ENCODE data around the gene ABCC2. TPM values are rescaled to one million over a fixed set of nuclear protein-coding genes. Genes with fewer than 3 reads are reported as not detected.
"Not testable (repeated sequence)": the region's sequence is repeated elsewhere in the genome, so short reads cannot be mapped to it uniquely, and the experiment has no call there.

Gene ABCC2
- total RNA-seq: 6.1 and 7.0 TPM in 2 replicates
- 2.4 TPM for total RNA-seq (2013)
- 4.2 and 6.9 TPM in 2 replicates for polyA plus RNA-seq
- 1.0 and 4.1 TPM in 2 replicates for polyA minus RNA-seq

- Histone ChIP-seq H3K27ac (ENCODE audit: low read length in 2 of 2) (no peak within 1 kb of the TSS), H3K79me2 (ENCODE audit: control insufficient read depth, insufficient read depth, low read length) (no peaks in the 10 kb centered on the region), H3K4me3 (ENCODE audit: control extremely low read depth in 1 of 5, extremely low read depth in 1 of 5, insufficient read depth in 1 of 5, low read depth in 2 of 5, low read length in 4 of 5) (no peak within 1 kb of the TSS), H3K4me2 (replicated peaks; ENCODE audit: low read depth, low read length, poor library complexity, severe bottlenecking) (no peak within 1 kb of the TSS), H2AFZ (ENCODE audit: insufficient read depth, low read depth, low read length, poor library complexity, severe bottlenecking) (no peak within 1 kb of the TSS), H4K20me1 (ENCODE audit: control insufficient read depth, insufficient read depth, low read length, poor library complexity, severe bottlenecking) (no peaks in the 10 kb centered on the region), H3K27me3 (replicated peaks in 1 of 4; ENCODE audit: control extremely low read depth in 1 of 4, control insufficient read depth in 3 of 4, insufficient read depth in 4 of 4, low read length in 3 of 4) (no peaks in the 10 kb centered on the region), H3K4me1 (ENCODE audit: control insufficient read depth in 2 of 2, insufficient read depth in 2 of 2, low read length in 2 of 2) (peaks cover 8 to 13% of the 10 kb centered on the region in 2 donors), H3K36me3 (replicated peaks in 1 of 2; ENCODE audit: control extremely low read depth in 1 of 2, control insufficient read depth in 1 of 2, extremely low read depth in 1 of 2, insufficient read depth in 2 of 2, low read length in 1 of 2) (peaks cover 0 to 1% of the 10 kb centered on the region in 2 experiments), H3K9ac (ENCODE audit: low read length) (no peak within 1 kb of the TSS), H3K9me3 (ENCODE audit: control extremely low read depth in 1 of 3, control insufficient read depth in 2 of 3, insufficient read depth in 1 of 3, low read length in 2 of 3) (no peaks in the 10 kb centered on the region)
- no peak for DNase-seq
- TF ChIP-seq, protein P1, sequence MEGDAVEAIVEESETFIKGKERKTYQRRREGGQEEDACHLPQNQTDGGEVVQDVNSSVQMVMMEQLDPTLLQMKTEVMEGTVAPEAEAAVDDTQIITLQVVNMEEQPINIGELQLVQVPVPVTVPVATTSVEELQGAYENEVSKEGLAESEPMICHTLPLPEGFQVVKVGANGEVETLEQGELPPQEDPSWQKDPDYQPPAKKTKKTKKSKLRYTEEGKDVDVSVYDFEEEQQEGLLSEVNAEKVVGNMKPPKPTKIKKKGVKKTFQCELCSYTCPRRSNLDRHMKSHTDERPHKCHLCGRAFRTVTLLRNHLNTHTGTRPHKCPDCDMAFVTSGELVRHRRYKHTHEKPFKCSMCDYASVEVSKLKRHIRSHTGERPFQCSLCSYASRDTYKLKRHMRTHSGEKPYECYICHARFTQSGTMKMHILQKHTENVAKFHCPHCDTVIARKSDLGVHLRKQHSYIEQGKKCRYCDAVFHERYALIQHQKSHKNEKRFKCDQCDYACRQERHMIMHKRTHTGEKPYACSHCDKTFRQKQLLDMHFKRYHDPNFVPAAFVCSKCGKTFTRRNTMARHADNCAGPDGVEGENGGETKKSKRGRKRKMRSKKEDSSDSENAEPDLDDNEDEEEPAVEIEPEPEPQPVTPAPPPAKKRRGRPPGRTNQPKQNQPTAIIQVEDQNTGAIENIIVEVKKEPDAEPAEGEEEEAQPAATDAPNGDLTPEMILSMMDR (IDR thresholded peaks at IDR 0.05): no peak
- CTCF ChIA-PET: no interaction called here
- intact Hi-C loops (cut with micrococcal nuclease): no loop called here
- Mint-ChIP-seq H3K27me3 (no peaks in the 10 kb centered on the region), H3K4me3 (no peak within 1 kb of the TSS), H3K27ac (no peak within 1 kb of the TSS), H3K4me1 (peaks cover 15% of the 10 kb centered on the region), H3K9me3 (ENCODE audit: insufficient read depth) (peaks cover 3% of the 10 kb centered on the region)
- 88% methylated on average over 2 of the region's 7 CpGs for WGBS (ENCODE audit: insufficient coverage)
- ATAC-seq (ENCODE audit: low read depth): no peak
- POLR2A ChIA-PET: no interaction called here
Observed at GRCh38 chr10:99782447-99783286, at the start of gene ABCC2. ABCC2 (plus strand) TSS chr10:99782640; CDS start chr10:99782845, 205 bp downstream.

- H3K27ac ChIP-seq (ENCODE audit: low read length in 2 of 2): no peak overlapping the region
- Mint-ChIP-seq H3K27ac (no peak overlapping the region), H3K27me3 (no peaks in the 10 kb centered on the region), H3K4me3 (peak overlapping the region; percentile 71), H3K9me3 (ENCODE audit: insufficient read depth) (no peaks in the 10 kb centered on the region), H3K4me1 (peaks cover 34% of the 10 kb centered on the region)
- no peak overlapping the region for H2AFZ ChIP-seq (ENCODE audit: insufficient read depth, low read depth, low read length, poor library complexity, severe bottlenecking)
- H3K36me3 ChIP-seq (replicated peaks in 1 of 2; ENCODE audit: control extremely low read depth in 1 of 2, control insufficient read depth in 1 of 2, extremely low read depth in 1 of 2, insufficient read depth in 2 of 2, low read length in 1 of 2): peaks cover 8 to 13% of the 10 kb centered on the region in 2 experiments
- no peaks in the 10 kb centered on the region for H3K9me3 ChIP-seq (ENCODE audit: control extremely low read depth in 1 of 3, control insufficient read depth in 2 of 3, insufficient read depth in 1 of 3, low read length in 2 of 3)
- POLR2A ChIA-PET: no interaction called here
- peaks cover 64% of the 10 kb centered on the region for H3K79me2 ChIP-seq (ENCODE audit: control insufficient read depth, insufficient read depth, low read length)
- intact Hi-C loops (cut with micrococcal nuclease): loop anchor here (2.0 to 5.0 kb wide), 2 partner anchors 1179 to 1601 kb away; partner anchors contain the start of genes R3HCC1L and SLF2
- DNase-seq: no peak
- H3K4me2 ChIP-seq (replicated peaks; ENCODE audit: low read depth, low read length, poor library complexity, severe bottlenecking): peak overlapping the region; percentile 44
- H3K4me1 ChIP-seq (ENCODE audit: control insufficient read depth in 2 of 2, insufficient read depth in 2 of 2, low read length in 2 of 2): peaks cover 13 to 24% of the 10 kb centered on the region in 2 donors
- no peak overlapping the region for H3K4me3 ChIP-seq (ENCODE audit: control extremely low read depth in 1 of 5, extremely low read depth in 1 of 5, insufficient read depth in 1 of 5, low read depth in 2 of 5, low read length in 4 of 5)
- no peak for ATAC-seq (ENCODE audit: low read depth)
- TF ChIP-seq, protein P1 (IDR thresholded peaks at IDR 0.05): no peak
- TF ChIP-seq EZH2 (IDR thresholded peaks at IDR 0.05; ENCODE audit: borderline replicate concordance, insufficient read depth, low read depth, low read length, poor library complexity, severe bottlenecking): no peak
- H3K9ac ChIP-seq (ENCODE audit: low read length): no peak overlapping the region
- WGBS (ENCODE audit: insufficient coverage): 100% methylated on average over 6 of the region's 8 CpGs
- H4K20me1 ChIP-seq (ENCODE audit: control insufficient read depth, insufficient read depth, low read length, poor library complexity, severe bottlenecking): peaks cover 8% of the 10 kb centered on the region
- H3K27me3 ChIP-seq (replicated peaks in 1 of 4; ENCODE audit: control extremely low read depth in 1 of 4, control insufficient read depth in 3 of 4, insufficient read depth in 4 of 4, low read length in 3 of 4): no peaks in the 10 kb centered on the region
- CTCF ChIA-PET: interaction anchor here (0.7 to 2.7 kb wide), 2 partner anchors 11 to 789 kb away, joined by 5 to 6 read pairs; no protein-coding TSS in a partner anchor
Observed at GRCh38 chr10:99733366-99733765, 49.1 kb upstream of the ABCC2 start.

DNA sequence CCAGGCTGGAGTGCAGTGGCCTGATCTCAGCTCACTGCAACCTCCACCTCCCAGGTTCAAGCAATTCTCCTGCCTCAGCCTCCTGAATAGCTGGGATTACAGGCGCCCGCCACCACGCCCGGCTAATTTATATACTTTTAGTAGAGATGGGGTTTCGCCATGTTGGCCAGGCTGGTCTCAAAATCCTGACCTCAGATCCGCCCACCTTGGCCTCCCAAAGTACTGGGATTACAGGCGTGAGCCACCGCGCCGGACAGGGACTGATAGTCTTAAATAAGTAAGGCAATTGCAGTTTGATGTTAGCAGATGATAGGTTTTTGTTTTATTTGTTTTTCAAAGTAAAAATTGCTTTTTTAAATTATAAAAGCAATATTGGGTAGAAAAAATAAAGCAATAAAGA is 48.3 kb upstream of the ABCC2 start:
- Histone ChIP-seq H3K36me3 (replicated peaks in 1 of 2; ENCODE audit: control extremely low read depth in 1 of 2, control insufficient read depth in 1 of 2, extremely low read depth in 1 of 2, insufficient read depth in 2 of 2, low read length in 1 of 2) (peaks cover 8 to 13% of the 10 kb centered on the region in 2 experiments), H3K4me1 (ENCODE audit: control insufficient read depth in 2 of 2, insufficient read depth in 2 of 2, low read length in 2 of 2) (peaks cover 13 to 24% of the 10 kb centered on the region in 2 donors), H3K79me2 (ENCODE audit: control insufficient read depth, insufficient read depth, low read length) (peaks cover 64% of the 10 kb centered on the region), H3K4me2 (replicated peaks; ENCODE audit: low read depth, low read length, poor library complexity, severe bottlenecking) (peak overlapping the region; percentile 44)
- H3K27ac ChIP-seq (ENCODE audit: low read length in 2 of 2); DNase-seq; H3K9ac ChIP-seq (ENCODE audit: low read length); H3K9me3 ChIP-seq (ENCODE audit: control extremely low read depth in 1 of 3, control insufficient read depth in 2 of 3, insufficient read depth in 1 of 3, low read length in 2 of 3); ATAC-seq (ENCODE audit: low read depth); H3K27me3 Mint-ChIP-seq; H3K27ac Mint-ChIP-seq; H3K4me3 ChIP-seq (ENCODE audit: control extremely low read depth in 1 of 5, extremely low read depth in 1 of 5, insufficient read depth in 1 of 5, low read depth in 2 of 5, low read length in 4 of 5); H3K27me3 ChIP-seq (replicated peaks in 1 of 4; ENCODE audit: control extremely low read depth in 1 of 4, control insufficient read depth in 3 of 4, insufficient read depth in 4 of 4, low read length in 3 of 4); POLR2A ChIA-PET; H3K4me3 Mint-ChIP-seq; H3K9me3 Mint-ChIP-seq (ENCODE audit: insufficient read depth); H4K20me1 ChIP-seq (ENCODE audit: control insufficient read depth, insufficient read depth, low read length, poor library complexity, severe bottlenecking); H2AFZ ChIP-seq (ENCODE audit: insufficient read depth, low read depth, low read length, poor library complexity, severe bottlenecking): not testable (repeated sequence)
- intact Hi-C loops (cut with micrococcal nuclease): loop anchor here (5.0 kb wide), 1 partner anchor 1602 kb away; the partner anchor contains the start of gene R3HCC1L
- peaks cover 34% of the 10 kb centered on the region for H3K4me1 Mint-ChIP-seq
- CTCF ChIA-PET: interaction anchor here (0.6 to 0.7 kb wide), 2 partner anchors 114 to 789 kb away, joined by 4 to 6 read pairs; partner anchors contain the start of gene SLC25A28
- WGBS (ENCODE audit: insufficient coverage): no CpG with 5 or more reads among the region's 10 CpGs
